Measurements from ENCODE around the gene LETM1.

LETM1 gene

DNA sequence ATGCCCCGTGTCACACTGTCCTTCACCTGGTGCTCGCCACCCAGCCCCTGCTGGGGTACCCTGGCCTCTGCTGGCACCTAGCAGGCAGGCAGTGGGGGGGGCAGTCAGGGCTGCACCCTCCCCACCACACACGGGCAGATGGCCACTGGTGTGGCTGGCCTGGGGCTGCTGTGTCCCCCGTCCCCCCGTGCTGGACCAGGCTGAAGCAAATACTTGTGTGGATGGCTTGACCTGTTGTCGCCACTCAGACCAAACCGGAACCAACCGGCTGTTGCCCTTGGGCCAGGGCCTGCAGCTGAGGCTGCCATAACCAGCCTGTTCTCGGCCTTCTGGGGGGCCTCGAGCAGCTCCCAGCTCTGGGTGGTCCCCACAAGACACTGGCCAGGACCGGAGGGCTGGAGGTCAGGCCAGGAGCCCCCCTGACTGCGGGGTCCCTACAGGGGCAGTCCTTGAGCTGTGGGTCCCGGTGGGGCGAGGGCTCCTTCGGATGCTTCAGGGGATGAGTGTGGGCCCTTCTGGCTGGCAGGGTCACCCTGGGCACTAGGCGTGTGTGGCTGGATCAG, 58.6 kb downstream of the LETM1 start:
- no peak for DNase-seq (ENCODE audit: extremely low read depth in 1 of 2, low read depth in 1 of 2)

DNA sequence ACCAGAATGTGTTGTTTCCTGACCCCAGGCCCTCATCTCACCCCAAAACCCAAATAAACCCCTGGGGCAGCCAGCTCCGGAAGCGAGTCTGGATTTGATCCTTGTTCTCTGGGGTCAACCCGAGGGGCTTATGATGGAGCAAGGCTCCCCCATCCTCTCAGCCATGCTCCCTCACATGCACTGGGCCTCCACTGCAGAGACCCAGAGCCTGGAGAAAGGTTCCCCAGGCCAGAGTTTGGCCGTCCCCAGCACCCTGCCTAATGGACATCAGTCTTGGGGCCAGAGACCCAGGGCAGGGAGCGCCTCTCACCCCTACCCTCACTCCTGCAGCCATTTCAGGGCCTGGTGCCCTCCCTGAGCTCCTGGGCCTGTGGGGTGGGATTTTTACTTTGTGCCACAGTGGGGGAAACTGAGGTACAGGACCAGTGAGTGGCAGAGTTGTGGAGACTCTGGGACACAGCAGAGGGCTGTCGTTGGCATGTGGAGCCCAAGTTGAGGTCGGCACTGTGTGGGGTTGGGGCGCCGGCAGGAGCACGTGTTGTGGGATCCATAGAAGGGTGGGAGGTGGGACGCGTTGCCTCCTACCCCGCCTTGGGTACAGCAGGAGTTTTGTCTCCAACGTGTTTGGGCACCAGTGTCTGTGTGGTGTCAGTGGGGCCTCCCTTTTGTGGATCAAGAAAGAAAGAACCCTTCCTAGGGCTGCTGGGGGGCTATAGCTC, 59.3 kb downstream of the LETM1 start:
- DNase-seq (ENCODE audit: extremely low read depth in 1 of 2, low read depth in 1 of 2) = no peak

DNA sequence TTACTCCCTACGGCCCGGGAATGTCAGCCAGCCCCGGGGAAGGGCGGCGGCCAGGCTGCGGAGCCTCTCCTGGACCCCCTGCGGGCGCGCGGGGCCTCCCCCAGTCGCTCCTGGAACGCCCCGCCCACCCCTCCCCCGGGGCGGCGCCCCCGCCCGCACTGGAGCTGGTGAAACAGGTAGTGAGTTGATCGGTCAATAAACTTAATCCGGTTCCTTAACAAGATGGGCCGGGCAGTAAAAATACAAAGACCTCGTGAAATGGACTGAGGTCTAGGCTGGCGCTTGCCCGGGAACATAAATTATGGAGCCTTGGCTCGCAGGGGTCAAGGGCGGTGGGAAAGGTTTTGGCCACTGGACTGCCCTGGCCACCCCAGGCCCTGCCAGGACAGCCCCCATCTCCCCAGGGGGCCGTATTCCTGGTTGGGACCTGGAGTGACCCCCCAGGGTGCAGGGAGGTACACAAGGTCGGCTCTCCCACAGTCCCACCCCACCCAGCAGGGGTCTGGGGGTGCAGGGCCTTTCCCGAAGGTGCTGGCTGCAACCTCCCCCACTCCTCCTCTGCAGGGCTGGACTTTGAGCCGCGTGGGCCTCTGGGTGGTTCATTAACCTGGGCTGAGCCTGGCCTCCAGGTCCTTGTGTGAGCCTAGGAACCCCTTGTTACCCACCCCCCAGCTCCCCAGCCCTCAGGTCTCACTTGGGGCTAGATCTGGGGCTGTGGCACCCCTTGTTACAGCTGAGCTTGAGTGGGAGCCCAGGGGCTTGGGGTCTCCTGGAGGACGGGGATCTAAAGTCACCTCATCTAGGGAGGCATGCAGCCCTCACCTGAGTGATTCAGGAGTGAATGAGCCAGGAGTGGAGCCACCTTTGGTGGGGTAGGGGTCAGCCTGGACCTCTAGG, 60.4 kb downstream of the LETM1 start:
- DNase-seq (ENCODE audit: extremely low read depth in 1 of 2, low read depth in 1 of 2) = no peak

DNA sequence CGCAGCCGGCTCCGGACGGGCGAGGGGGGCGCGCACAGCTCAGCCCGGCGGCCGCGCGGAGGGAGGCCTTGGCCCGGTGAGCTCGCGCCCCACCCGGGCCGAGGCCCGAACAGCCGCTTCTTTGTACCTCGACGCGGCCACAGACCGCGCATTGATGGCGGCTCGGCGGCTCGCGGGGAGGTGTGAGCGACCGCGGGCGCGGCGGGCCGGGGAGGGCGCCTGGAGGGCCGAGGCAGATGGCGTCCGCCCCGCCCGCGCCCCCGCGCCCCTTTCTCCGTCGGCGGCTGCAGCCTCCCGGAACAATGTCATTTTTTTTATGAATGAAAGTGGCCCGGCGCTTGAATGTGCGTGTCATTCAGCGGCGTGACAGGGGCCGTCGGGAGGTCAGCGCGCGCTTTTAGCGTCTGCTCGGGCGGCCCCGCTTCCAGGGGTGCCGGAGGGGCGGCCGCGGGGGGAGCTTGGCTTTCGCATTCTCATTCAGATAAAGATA, 61.1 kb downstream of the LETM1 start:
- no peak for DNase-seq (ENCODE audit: extremely low read depth in 1 of 2, low read depth in 1 of 2)

DNA sequence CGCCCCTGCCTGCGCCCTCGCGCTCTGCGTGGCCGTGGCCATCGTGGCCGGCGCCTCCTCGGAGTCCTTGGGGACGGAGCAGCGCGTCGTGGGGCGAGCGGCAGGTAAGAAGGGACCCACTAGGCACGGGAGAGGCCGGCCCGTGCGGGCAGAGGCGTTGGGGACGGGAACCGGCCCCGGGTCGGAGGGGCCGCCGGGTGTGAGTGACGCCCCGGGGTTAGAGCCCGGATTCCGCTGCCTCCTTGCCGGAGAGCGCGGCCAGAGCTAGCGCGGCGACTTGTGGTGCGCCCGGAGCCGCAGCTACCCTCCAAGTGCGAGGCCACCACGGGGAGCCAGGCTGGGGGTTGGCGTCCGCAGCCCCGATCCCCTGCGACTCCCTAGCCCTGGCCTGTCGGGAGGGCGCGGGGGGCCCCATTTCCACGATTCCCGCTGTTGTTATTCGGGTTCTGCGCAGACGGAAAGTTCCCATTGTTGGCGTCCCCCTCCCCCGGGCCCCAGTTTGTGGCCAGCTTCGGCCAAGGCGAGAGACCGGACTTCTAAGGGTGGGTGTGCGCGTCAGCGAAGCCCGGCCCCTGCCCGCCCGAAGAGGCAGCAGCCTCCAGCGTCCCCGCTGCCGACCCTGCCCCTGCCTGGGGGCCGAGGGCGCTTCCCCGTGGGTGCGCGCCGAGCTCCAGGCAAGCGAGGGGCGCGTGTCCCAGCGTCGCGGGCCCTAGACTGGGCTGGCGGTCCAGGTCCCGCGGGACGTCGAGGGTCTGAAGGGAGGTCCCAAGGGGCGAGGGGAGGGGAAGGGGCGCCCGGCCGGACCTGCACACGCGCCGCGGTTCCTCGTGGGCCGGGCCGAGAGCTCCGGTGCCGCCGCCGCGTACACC, 61.8 kb downstream of the LETM1 start:
- DNase-seq (ENCODE audit: extremely low read depth in 1 of 2, low read depth in 1 of 2) = no peak

DNA sequence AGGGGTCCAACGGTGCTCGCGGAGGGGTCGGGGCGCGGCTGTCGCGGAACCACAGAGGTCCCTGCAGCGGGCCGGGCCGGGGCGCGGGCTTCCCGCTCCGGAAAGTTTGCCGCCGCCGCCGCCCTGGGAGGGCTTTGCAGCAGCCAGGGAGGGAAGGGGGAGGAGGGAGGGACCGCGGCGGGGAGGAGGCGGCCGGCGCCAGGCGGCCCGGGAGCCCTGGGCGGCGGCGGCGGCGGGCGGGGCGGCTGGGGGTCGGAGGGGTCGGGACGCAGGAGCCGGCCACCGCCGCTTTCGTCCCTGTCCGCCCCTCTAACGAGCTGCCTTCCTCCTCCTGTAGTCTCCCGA, 62.5 kb downstream of the LETM1 start:
- peak in 1 of 2 donors; percentile 22 for DNase-seq (ENCODE audit: extremely low read depth in 1 of 2, low read depth in 1 of 2)

DNA sequence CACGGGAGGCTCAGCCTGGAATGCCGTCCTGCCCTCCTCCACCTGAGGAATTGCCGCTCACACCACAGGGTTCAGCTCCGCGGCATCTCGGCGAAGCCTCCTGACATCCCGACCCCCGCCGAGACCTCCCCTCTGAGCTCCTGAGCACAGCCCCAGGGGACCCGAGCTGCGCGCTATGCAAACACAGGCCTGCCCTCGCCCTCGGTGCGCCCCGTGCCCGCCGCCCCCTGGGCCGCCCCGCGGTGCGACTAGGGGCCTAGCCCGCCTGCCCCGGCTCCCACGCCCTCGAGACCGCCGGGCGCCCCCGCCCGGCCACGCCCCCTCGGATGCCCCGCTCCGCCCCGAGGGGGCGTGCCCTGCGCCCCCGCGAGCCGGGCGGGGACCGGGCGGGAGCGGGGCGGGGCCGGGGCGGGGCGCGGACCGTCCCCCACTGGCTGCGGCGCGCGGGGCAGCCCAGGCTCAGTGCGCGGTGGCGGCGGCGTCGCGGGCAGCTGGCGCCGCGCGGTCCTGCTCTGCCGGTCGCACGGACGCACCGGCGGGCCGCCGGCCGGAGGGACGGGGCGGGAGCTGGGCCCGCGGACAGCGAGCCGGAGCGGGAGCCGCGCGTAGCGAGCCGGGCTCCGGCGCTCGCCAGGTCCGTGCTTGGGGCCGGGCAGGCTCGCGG, 63.0 kb downstream of the LETM1 start, which contains the start of gene FGFR3:
TSS of gene FGFR3 (plus strand) at position 462 of the 664 bp plus-strand sequence. CDS start 642 bp downstream, outside the sequence.
- peak in 1 of 2 donors; percentile 35 for DNase-seq (ENCODE audit: extremely low read depth in 1 of 2, low read depth in 1 of 2)

DNA sequence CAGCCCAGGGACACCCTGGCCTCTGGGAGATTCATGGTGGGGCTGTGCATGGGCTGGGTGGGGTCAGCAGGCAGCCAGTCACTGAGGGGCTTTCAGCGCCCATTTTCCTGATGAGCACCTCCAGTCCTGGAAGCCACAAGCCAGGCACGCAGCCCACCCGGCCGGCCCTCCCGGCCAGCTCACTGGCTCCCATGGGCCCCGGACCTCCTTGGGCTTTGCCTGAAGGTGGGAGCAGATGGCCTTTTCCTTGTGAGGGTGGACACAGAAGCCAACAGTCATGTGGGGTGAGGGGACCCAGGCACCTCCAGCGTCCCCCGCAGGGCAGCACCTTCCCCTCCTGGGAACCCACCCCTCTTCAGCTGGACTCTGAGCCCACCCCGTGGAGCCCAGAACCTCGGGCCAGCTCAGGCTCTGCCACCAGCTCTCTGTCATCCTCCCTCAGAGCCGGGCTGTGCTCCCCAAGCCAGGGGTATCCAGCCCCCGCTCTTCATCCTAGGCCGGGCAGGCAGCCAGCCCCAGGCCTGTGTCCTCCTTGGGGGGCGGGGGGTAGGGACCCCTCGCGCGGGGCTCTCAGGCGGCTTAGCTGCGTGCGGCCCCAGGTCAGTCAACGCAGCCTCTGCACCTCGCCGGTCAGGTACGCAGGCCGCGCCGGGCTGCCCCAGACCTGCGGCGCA, 63.7 kb downstream of the LETM1 start:
- DNase-seq (ENCODE audit: extremely low read depth in 1 of 2, low read depth in 1 of 2) = no peak

DNA sequence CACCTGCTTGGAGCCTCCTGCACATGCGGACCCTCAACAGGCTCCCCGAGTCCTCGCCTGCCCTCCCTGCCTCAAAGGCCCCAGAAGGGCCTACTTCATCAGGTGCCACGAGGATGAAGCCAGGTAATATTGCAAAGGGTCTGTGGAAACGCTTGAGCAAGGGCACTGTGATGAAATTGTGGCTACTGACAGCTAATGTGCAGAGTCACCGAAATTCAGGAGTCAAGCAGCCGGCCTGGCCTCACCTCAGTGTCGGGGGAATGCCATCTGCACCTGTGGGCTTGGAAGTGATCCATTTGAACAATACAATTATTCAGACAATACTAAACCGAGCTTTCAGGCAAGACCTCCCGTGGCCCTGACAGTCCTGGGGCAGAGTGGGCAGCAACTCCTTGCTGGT, 66.0 kb downstream of the LETM1 start:
- DNase-seq (ENCODE audit: extremely low read depth in 1 of 2, low read depth in 1 of 2) = no peak

DNA sequence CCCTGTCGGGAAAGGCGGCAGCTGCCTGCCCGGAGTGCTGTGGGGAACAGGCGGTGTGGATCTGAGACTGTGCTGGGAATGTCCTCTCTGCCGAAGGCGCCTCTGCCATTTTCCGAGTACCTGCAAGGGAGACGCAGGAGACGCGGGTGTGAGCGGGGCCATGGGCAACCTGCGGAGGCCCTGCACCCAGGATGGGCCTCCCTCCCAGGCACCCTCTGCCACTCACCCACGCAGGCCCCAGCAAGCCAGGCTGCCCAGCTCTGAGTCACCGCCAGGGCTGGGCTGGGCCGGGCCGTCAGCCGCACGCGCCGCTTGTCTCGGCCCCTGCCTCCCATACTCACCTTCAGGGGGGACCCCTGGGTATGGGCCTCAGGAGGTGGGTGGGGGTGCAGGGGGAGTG, 66.4 kb downstream of the LETM1 start:
- no peak for DNase-seq (ENCODE audit: extremely low read depth in 1 of 2, low read depth in 1 of 2)

DNA sequence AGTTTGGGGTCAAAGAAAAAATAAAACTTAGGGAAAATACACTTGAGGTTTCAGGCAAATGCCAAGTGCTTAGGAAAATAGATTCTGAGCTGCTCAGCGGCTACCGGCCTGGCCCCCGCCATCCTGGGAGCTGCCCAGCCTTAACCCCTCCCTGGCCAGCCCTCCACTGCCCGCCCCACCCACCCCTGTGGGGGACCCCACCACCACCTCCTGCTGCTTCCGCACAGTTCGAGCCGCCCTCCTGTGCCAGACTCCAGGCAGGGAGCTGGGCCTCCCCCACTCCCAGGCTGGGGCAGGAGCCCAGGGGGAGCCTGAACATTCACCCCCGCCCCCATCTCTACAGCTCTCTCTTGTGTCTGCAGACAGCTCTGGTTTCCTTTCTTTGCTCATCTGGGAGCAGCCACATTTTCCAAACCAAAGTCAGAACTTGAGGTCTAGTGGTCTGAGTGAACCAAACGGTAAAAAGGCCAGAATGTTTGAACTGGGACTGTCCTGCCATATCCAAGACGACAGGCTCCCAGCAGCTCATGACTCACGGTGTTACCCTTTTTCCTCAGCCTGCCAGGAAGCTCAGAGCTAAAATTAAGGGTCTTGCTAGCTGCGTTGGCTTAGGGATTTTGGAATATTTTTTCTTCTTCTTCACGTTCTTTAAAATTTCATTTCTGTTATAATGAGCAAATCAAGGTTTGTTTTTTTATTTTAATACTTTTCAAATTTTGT, 67.5 kb downstream of the LETM1 start:
- DNase-seq (ENCODE audit: extremely low read depth in 1 of 2, low read depth in 1 of 2) = no peak

DNA sequence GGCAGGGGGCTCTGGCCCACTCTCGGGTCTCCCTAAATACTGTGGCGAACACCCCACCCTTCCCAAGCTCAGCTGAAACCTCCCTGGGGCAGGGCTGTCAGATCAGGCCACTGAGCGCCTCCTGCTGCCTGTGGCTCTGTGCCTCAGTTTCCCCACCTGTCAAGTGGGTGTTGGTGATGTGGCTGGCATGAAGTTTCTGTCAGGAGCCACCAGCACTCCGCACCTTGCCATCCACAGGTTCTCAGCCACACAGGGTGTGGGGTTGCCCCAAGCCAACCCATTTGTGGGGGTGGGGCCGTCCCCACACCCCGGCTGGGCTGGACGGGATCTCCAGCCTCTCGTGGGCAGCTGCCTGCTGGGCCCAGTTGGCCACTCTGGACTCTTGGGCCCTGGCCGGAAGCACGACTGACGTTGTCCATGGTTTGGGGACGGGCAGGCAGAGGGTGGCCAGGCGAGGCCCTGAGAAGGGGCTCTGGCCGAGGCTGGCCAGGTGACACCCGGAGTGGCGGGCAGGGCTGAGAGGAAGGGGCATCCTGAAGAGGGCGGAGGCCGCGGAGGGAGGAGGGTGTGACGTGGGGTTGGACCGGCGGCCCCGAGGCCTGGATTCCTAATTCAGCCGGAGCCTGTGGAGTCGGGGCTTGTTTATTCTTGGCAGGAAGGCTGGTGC, 68.4 kb downstream of the LETM1 start:
- DNase-seq (ENCODE audit: extremely low read depth in 1 of 2, low read depth in 1 of 2) = no peak

DNA sequence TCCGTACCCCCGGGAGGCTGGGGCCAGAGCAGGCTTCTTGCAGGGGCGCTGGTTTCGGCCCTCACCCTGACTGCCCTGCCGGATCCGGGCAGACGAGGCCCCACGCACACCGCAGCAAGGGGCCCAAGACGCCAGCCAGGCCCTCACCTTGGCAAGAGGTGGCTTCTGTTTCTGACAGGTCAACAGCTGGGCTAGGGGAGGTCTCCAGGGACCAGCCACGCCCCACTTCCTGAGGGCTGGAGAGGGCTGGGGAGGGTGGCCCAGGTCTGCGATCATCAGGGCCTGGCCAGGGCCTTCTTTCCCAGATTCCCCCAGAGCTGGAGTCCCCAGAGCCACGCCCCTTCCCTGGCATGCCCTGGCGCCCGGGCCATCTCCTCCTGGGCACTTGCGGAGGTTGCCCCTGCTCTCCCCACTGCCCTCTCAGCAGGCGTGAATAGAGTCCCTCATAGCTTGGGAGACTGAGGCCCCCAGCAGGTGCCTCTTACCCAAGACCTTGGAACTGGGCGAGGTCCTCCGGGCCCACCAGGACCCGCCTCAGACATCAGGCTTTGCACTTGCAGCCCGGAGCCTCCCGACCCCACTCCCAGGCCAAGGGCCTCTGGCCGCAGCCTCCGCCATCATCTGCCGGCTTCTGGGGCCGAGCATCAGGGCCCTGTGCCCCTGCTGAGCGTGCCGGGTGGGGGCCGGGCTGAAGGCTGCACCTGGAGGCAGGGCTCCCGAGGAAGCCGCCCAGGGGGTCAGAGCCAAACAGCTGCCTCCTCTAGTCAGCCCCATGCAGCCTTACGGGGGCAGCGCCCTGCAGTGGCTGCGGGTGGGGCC, 69.2 kb downstream of the LETM1 start:
- DNase-seq (ENCODE audit: extremely low read depth in 1 of 2, low read depth in 1 of 2) = no peak

DNA sequence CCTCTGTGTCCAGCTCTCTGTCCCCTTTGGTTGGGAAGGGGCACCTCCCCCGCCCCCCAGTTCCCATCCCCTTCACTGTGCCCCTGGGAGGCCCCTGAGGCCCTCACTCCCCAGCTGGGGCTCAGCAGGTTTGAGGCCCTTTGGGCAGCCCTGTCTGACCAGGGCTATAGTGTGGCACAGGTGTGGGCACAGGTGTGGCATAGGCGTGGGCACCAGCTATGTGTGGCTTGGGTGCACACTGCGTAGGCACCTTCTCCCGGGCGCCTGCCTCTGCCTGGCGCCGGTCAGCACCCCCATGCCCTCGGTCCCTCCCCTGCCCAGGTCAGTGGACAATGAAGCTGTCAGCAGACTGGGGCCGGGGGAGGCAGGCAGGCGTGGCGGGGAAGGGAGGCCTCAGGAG, 70.4 kb downstream of the LETM1 start:
- no peak for DNase-seq (ENCODE audit: extremely low read depth in 1 of 2, low read depth in 1 of 2)

DNA sequence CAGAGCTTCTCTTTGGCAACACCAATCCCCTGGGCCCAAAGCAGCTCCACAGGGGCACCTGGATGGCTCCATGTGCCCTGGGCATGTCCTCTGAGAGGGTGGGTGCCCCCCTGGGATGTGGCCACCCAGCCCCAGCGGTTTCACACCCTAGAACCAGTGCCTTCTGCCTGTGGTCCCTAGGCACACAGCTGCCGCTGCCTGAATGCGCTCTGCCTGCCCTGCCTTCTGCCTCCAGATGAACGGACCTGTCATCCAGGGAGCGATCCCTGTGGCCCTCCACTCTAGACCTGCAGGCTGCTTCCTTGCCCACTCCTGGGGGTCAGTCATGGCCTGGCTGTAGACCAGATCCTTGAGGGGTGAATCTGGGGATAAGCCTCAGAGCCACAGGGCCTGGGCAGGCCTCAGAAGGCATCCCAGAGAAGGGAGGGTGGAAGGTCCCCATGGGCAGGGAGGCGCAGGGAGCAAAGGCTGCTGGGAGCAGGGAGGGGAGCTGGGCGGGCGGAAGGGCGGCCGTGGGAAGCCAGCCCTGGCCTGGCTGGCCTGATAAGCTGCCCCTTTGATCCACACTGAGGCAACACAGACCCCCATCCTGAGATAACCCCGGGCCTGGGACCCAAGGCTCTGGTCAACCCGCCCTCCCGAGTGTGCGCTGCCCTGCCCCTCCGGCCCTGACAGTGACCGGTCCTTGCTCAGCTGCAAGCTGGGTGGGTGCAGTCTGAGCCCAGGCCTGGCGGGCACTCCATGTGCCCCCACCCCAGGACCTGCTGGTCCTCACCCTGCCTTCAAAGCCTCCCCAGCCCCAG, 71.0 kb downstream of the LETM1 start:
- no peak for DNase-seq (ENCODE audit: extremely low read depth in 1 of 2, low read depth in 1 of 2)

DNA sequence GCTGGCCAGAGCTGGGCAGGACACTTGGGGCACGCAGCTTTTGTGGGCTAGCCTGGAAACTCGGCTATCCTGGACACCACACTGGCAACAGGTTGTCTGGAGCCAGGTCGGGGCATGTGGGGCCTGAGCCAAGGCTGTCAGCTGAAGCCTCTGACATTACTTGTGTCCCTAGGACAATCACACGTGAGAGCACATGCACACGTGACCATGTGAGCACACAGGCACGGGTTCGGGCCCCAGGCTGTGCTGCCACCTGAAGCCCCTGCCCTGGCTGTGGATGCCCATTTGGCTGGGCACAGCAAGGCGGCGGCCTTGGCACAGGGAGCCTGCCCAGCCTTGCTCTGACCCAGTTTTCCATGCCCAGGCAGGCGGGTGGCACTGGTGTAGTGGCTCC, 71.6 kb downstream of the LETM1 start:
- no peak for DNase-seq (ENCODE audit: extremely low read depth in 1 of 2, low read depth in 1 of 2)

DNA sequence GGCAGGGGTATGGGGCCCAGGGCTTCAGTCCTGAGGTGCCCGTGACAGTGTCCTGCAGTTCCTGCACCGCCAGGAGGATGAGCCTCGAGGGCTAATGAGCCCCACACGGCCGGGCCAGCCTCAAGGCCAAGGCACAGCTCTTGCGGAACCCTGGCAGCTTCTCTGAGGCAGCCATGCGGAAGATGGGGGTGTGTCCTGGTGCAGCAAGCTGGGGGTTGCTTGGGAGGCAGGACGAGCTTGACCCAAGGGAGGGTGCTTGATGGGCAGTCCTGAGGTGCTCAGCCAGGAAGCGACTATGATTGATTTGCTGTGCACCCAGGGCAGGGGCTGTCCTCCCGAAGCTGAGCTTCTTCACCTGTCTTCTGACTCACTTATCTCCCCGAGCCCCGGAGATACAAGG, 72.0 kb downstream of the LETM1 start:
- DNase-seq (ENCODE audit: extremely low read depth in 1 of 2, low read depth in 1 of 2) = no peak

All from activated CD8-positive, alpha-beta memory T cell treated with anti-CD3 and anti-CD28 coated beads for 1 hour (primary cell).